HG02973 (cell line): Measurements from ENCODE around the gene FAM169A.
A peak's percentile ranks its signal among the peaks of the same experiment; 100 is the strongest.
"Not testable (repeated sequence)": the region's sequence is repeated elsewhere in the genome, so short reads cannot be mapped to it uniquely, and the experiment has no call there.

Experiments used
- ATAC-seq: cut with Tn5 transposase; IDR thresholded peaks from one replicate; pipeline ENCODE4 v1.9.1; 2021; ENCODE audit warnings: moderate library complexity; ENCODE audit not compliant: unreplicated experiment

Gene FAM169A, protein sequence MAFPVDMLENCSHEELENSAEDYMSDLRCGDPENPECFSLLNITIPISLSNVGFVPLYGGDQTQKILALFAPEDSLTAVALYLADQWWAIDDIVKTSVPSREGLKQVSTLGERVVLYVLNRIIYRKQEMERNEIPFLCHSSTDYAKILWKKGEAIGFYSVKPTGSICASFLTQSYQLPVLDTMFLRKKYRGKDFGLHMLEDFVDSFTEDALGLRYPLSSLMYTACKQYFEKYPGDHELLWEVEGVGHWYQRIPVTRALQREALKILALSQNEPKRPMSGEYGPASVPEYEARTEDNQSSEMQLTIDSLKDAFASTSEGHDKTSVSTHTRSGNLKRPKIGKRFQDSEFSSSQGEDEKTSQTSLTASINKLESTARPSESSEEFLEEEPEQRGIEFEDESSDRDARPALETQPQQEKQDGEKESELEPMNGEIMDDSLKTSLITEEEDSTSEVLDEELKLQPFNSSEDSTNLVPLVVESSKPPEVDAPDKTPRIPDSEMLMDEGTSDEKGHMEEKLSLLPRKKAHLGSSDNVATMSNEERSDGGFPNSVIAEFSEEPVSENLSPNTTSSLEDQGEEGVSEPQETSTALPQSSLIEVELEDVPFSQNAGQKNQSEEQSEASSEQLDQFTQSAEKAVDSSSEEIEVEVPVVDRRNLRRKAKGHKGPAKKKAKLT

DNA sequence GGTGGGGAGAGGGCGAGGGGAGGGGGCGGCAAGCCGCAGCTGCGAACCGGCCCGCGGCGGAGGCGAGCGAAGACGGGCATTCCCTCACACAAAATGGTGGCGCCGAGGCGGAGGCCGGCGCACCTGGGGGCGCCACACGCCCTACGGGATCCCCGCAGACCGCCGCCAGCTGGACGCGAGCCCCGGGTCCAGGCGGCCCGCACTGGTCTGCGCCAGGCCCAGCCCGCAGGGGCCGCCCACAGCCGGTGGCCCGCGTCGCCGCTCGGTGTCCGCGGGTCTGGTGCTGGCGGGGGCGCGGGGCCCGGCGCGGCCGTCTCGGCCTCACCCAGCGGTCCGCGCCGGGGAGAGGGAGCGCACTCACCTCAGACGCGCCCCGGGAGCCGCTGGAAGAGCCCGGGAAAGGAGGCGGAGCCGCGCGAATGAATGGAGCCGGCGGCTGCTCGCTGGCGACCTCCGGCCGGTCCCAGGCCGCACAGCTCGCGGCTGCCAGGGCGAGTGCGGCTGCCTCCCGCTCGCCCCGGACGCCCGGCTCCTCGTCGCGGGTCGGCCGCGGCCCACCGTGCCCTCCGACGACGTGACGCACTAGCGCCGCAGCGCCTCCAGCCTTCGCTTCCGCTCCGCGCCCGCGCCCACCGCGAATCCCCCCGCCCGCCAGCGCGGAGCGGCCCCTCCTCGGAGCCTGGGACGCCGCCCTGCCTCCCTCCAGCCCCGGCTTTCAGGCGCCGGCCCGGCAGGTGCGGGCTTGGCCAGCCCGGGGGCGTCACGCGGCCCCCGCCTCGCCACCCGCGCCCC, at the start of gene FAM169A:
FAM169A (minus strand) TSS at position 584 of the 792 bp plus-strand sequence. CDS start 24,711 bp downstream, outside the sequence.
- ATAC-seq, result peak; percentile 47

DNA sequence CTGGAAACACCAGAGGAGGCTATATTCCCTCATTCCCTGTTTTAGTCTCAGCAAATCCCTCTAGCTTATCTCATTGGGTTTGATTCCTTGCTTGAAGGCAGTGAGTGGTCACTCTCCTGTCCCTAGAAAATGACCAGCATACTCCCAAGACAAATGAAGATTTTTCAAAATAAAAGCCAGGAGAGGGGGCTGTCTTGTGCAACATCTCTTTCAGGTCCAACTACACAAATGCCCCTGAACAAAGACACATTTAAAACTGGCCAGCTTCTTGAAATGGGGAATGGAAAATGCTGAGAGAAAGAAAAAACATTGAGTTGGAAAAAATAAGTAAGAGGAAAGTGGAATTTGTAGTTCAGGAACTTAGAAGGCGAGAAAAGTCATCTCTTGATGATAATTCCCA, 49.3 kb upstream of the FAM169A start:
- no peak for ATAC-seq

DNA sequence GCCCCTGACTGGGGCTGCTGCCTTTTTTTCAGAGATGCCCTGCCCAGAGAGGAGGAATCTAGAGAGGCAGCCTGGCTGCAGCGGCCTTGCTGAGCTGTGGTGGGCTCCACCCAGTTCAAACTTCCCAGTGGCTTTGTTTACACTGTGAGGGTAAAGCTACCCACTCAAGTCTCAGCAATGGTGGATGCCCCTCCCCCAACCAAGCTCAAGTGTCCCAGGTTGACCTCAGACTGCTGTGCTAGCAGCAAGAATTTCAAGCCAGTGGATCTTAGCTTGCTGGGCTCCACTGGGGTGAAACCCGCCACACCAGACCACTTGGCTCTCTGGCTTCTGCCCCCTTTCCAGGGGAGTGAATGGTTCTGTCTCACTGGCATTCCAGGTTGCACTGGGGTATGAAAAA, 45.2 kb upstream of the FAM169A start:
- not testable (repeated sequence) for ATAC-seq

DNA sequence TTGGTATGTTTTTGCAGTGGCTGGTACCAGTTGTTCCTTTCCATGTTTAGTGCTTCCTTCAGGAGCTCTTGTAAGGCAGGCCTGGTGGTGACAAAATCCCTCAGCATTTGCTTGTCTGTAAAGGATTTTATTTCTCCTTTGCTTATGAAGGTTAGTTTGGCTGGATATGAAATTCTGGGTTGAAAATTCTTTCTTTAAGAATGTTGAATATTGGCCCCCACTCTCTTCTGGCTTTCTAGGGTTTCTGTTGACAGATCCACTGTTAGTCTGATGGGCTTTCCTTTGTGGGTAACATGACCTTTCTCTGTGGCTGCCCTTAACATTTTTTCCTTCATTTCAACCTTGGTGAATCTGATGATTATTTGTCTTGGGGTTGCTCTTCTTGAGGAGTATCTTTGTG, 43.7 kb upstream of the FAM169A start:
- not testable (repeated sequence) for ATAC-seq

DNA sequence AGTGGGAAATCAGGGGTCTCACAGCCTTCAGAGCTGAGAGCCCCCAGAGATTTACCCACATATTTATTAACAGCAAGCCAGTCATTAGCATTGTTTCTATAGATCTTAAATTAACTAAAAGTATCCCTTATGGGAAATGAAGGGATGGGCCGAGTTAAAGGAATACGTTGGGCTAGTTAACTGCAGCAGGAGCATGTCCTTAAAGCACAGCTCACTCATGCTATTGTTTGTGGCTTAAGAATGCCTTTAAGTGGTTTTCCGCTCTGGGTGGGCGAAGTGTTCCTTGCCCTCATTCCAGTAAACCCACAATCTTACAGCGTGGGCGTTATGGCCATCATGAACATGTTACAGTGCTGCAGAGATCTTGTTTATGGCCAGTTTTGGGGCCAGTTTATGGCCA, 42.0 kb upstream of the FAM169A start:
- ATAC-seq, result not testable (repeated sequence)

DNA sequence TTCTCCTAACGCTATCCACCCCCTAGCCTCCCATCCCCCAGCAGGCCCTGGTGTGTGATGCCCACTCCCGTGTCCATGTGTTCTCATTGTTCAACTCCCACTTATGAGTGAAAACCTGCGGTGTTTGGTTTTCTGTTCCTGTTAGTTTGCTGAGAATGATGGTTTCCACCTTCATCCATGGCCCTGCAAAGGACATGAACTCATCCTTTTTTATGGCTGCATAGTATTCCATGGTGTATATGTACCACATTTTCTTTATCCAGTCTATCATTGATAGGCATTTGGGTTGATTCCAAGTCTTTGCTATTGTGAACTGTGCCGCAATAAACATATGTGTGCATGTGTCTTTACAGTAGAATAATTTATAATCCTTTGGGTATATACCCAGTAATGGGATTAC, 38.5 kb upstream of the FAM169A start:
- ATAC-seq, result not testable (repeated sequence)

DNA sequence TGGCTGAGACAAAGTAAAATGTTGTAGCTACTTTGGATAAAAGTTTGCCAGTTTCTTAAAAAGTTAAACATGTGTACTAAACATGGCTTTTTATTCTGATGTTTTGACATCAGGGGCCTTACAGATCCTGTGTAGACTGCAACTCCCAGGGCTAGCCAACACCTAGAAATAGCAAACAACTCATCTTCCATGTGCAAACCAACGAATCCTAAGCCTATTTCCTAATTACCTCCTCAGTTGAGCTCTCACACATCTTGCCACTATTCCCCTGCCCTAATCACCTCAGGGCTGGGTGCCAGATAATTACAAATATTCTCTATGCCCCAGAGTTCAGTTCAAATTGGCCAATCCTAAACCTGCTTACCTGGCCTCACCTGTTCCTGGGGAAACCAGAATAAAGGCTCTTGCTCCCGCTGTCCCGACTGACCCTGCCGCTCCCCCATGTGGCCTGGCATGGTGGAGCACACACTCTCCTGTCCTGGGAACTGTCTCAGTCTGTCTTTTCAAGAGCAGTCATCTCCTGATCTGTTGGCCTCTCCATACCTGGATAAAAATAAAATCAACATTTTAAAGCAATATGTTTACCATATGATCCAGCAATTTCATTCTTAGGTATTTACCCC, 37.1 kb upstream of the FAM169A start:
- no peak for ATAC-seq

DNA sequence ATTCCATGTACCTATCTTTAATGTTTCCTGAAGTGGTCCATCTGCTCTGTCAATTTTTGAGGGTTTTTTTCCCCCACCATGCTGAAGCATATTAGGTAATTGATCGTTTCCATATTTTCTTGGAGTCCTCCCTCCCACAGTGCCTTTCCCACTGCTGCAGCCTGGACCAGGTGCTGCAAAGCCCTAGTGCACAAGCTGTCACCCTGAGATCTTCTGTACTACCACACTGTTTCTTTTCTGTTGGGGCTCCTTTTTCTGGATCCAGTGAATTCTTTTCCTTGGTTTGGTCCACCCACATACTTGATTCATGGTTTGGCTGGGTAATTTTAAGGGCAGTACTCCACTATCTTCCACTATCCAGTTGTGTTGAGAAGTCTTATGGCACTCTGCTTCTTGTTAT, 30.9 kb upstream of the FAM169A start:
- no peak for ATAC-seq

DNA sequence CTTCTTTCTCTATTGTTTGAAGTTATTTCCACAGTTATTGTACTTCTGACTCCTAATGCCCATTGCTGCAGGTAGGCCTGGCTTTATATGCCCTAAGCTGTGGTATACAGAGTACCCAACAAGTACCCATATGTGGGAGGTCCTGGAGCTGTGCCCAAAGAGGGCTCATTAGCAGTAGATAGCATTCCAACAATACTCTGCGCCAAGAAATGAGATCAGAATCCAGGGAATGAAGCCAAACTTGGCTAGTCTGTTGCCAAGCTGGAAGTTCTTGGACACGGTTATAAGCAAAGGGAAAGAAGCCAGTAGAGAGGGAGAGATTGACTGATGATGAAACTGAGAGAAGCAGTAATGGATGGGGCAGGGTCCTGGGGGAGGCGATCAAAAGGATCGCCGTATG, 29.7 kb upstream of the FAM169A start:
- ATAC-seq, result no peak

DNA sequence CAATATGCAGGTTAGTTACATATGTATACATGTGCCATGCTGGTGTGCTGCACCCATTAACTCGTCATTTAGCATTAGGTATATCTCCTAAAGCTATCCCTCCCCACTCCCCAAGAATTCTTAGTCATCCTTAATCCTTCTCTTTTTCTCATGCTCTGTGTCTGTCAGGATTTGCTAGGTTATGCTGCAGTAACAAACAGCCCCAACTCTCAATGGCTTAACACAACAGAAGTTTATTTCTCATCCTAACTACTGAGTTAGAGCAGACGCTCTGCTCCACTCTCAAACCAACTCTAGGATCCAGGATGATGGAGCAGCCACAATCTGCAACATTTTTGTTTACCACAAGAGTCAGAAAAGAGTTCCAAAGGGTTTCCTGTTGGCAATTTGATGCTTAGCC, 28.2 kb upstream of the FAM169A start:
- no peak for ATAC-seq

DNA sequence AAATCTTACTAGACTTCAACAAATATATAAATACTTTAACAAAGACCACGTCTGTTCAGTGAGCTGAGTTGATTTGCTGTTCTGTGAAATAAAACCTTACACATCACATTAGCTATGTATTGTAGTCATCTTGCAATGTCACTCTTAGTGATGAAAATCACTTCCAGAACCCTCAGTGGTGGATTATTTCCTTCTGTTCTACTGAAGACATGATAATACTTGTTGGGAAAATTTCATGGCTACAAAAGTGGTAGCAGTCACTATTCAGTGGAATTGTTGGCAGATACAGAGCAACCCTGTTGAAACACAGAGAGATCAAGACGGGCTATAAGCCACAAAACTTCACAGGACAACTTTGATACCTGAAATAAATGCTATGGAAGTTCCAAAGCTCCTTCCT, 26.7 kb upstream of the FAM169A start:
- no peak for ATAC-seq

DNA sequence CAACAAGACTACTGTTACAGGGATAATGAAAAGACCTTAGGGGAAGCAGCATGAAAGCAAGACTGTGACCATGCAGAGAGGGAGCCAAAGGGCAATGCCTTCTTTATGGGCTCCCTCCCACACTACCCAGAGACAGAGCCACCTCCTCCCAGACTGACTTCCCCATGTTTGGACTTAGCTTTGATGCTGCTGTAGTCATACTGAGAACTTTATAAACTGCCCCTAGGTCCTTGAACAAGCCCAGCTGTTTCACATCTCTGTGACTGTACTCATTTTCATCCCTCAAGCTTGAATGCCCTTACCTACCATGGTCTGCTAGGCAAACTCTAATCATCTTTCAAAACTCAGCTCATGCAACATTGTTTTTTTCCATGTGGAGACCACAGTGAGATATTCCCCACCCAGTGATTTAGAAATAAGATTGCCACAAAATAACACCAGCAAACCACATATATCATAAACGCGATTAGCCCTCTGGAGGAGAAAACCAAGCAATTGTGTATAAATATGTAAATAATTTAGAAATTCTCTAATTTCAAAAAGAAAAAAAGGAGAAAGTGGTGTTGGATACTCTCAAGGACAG, 23.4 kb upstream of the FAM169A start:
- ATAC-seq, result no peak

DNA sequence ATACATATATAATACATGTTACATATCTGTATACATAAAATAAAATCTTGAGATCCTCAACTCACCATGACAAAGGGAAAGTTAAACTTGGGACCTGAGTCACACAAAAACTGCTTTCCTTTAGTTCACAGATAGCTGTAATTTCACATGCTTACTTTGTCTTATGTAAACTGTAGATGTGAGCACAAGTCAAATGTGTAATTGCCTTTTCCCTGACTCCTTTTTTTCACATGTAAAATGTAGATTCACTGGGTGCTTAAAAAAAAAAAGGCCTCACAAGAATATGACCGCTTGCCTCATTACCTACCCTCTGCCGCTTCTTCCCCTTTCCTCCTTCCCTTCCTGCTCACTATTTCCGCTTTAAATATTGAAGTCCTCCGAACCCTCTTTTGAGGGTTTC, 21.9 kb upstream of the FAM169A start:
- ATAC-seq, result no peak

DNA sequence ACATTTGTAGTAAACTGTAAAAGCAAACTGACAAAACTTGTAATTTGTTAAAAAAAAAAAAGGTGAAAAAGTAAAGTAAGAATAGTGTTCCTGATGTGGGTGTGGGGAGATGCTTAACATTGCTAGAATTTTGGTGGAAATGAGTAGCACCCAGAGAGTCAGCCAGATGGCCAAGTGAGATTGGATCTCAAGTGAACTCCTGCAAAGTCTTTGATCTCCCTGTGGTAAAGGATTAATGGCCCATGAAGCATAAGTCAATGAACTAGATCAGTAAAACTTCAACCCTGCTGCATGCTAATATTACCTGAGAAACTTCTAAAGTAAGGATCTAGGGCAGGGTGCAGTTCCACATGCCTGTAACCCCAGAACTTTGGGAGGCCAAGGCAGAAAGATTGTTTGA, 19.0 kb upstream of the FAM169A start:
- ATAC-seq, result no peak

DNA sequence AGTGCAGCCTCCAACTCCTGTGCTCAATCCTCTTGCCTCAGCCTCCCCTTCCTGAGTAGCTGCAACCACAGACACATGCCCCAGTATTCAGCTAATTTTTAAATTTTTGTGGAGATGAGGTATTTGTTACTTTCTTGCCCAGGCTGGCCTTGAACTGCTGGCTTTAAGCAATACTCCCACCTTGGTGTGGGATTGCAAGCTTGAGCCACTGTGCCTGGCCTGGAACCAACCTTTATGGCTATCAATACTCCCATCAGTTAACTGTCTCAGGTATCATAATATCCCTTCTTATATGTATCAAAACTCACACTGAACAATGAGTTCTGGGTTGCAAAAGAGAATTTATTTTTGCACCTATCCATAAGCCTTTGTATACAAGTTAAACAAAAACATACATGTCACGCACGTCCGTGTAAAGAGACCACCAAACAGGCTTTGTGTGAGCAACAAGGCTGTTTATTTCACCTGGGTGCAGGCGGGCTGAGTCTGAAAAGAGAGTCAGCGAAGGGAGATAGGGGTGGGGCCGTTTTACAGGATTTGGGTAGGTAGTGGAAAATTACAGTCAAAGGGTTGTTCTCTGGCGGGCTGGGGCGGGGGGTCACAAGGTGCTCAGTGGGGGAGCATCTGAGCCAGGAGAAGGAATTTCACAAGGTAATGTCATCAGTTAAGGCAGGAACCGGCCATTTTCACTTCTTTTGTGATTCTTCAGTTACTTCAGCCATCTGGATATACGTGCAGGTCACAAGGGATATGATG, 16.4 kb upstream of the FAM169A start:
- not testable (repeated sequence) for ATAC-seq

DNA sequence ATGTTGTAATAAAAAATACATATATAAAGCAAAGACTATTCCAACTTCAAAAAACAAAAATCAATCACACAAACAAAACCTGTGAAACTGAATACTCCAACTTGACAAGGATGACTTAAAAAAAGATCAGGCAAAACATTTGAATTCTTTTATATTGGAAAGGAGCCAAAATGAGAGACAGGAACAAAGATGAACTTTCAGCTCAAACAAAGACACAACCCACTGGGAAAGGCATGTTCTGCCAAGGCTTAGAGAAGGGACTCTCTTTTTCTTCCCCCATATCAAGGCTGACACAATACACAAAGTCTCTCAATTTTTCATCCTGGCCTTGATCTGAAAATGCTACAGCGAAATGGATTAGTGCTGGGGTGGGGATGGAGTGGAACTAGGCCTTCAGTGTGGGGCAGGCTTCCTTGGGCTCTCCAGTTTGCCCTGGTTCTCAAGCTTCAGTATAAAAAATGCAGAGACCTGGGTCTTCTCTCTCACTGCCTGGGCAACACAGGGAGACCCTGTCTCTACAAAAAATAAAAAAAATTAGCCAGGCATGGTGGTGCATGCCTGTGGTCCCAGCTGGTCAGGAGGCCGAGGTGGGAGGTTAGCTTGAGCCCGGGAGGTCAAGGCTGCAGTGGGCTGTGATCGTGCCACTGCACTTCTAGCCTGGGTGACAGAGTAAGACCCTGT, 11.6 kb upstream of the FAM169A start:
- ATAC-seq, result no peak

DNA sequence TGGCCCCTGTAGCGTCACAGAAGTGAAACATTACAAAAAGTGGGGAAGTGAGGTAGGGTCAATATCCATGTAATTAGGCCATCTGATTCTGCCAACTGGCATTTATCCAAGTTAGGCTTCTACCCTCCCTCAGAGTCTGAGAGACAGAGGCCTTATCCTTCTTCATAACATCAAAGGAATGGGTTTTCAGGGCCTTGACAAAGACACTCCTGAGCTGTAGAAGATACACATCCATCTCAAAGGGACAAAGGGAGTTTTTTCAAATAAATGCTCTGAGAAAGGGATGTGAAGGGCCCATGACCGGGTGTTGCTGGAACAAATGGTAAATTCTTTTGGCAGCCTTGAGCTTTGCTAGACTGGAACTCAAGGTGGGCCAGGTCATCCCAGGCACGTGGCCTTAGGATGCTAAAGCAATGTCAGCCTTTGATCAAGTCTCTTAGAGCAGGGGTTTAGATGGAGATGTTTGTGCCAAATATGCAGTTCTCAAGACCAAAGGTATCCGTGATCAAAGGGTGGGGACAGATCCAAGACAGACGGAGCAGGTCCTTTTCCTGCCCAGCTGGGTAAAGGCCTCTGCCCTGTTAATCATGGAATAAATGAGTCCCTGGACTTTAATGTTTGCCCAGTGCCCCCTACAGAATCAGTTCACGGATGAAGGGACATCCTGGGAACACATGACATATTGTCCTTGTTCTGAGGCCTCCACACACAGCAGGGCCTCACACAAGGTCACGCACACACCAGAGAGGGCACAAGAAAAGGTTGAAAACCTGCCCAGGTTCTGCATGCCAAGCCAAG, 10.0 kb upstream of the FAM169A start:
- no peak for ATAC-seq

DNA sequence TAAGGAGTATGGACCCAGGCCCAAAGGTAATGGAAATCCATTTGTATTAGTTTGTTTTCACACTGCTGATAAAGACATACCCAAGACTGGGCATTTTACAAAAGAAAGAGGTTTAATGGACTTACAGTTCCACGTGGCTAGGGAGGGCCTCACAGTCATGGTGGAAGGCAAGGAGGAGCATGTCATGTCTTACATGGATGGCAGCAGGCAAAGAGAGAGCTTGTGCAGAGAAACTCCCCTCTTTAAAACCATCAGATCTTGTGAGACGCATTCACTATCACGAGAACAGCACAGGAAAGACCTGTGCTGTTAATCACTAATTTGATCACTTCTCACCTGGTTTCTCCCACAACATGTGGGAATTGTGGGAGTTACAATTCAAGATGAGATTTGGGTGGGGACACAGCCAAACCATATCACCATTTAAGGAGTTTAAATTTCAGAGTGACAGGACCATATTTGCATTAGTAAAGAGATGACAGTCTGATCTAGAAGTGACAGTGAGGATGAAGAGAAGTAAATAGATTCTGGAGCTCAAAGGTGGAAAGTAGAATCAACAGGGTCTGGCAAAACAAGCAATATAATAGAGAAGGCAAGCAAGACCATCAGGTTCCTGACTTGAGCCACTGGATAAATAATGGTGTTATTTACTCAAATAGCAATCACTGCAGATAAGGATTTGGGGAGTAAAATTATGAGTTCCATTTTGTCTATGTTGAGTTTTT, 7.5 kb upstream of the FAM169A start:
- ATAC-seq, result no peak
